COLO829 (cell line): ENCODE data around the gene CHD9NB.

Source experiments
- DNase-seq: peaks from one replicate; pipeline ENCODE4 v3.0.0; 2012; ENCODE audit warnings: low spot score

CHD9NB gene

DNA sequence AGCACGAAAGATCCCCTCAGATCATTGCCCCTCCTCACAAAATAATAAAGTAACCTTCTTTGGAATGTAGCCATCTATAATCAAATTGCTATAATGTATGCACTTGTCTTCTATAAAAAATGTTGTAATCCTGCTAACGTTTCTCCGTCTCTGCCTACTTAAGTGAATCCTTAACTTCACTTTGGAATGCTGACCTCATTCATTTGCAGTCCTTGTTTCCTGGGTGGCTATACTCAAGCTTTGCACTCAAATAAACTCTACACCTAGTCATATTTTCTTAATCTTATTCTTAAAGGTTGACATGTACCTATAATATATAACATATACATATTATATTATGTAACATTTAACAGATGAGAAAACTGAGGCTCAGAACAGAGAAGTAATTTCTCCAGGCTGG is 22.7 kb downstream of the CHD9NB start:
- no peak for DNase-seq

DNA sequence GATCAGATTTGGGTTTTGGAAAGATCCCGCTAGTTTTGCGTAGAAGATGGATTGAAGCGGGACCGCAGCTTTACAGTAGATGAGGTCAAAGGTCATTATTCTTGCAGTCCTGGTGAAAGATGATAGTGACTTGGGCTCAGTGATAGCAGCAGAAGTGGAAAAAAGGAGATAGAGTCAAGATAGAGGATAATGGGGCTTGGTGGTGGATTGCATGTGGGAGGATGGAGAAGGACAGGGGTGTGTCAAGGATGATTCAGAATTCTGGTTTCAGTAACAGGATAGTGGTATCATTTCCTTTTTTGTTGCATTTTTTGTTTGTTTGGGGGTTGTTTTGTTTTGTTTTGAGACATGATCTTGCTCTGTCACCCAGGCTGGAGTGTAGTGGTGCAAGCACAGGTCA is 28.7 kb downstream of the CHD9NB start:
- no peak for DNase-seq

- DNase-seq, result peak; percentile 58
Observed at GRCh38 chr16:53022374-53022773, 30.3 kb downstream of the CHD9NB start.

DNA sequence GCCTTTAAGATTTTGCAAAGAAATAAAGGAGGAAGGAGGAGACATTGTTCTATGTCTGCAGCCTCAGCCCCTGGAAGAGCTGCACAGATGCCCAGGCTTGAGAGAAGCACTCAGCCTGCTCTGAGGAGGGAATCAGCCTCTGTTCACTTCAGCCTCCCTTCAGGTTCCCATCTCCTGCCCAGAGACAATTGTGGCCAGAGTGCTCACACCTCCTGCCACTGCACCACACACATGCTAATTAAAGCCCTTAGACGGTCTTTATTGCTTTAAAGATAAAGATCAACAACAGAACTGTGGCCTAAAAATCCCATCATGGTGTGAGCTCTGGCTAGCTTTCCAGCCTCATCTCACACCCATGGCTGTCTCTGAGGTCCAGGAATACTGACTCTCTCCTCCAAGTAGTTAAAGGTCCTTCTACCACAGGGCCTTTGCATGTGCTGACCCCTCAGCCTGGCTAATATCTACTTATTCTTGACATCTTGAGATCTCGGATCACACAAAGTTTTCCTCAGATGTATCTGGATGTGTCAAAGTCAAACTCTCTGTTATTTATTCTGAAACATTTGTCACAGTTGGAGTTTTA is 33.8 kb downstream of the CHD9NB start:
- no peak for DNase-seq

- DNase-seq, result no peak
Observed at GRCh38 chr16:53014287-53014686, 38.4 kb downstream of the CHD9NB start.

DNA sequence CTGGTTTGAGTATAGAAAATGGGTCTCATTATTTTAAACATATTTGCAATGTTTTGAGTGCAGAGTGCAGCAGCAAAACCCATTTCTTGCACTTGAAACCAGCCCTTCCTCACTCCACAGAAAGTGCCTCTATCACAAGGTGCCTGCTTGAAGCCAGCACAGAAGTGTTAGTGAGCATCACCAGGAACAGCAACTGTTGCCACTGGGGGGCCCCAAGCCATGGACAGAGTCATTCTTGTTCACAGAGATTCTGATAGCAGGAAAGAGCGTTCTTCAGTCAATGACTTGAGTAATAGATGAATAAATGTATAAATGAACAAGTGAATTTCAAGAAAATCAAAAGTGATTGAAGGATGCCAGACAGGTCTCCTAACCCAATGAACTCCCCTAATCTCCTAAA is 45.6 kb downstream of the CHD9NB start:
- no peak for DNase-seq

GRCh38 chr16:52997922-52998321 is 54.8 kb downstream of the CHD9NB start:
- DNase-seq, result no peak

DNA sequence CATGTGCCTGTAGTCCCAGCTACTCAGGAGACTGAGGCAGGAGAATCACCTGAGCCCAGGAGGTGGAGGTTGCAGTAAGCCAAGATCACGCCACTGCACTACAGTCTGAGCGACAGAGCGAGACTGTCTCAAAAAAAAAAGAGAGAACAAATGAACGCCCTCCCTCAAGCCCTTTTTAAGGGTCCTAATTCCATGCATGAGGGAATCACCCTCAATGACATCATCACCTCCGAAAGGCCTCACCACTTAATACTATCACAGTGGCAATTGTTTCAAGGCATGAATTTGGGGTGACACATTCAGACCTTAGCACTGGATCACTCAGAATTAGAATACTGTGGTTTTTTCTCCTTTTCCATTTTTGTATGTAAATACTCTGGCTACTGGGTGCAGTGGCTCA is 57.8 kb downstream of the CHD9NB start:
- DNase-seq, result no peak

GRCh38 chr16:52993179-52993578 is 59.5 kb downstream of the CHD9NB start:
- DNase-seq, result no peak

DNA sequence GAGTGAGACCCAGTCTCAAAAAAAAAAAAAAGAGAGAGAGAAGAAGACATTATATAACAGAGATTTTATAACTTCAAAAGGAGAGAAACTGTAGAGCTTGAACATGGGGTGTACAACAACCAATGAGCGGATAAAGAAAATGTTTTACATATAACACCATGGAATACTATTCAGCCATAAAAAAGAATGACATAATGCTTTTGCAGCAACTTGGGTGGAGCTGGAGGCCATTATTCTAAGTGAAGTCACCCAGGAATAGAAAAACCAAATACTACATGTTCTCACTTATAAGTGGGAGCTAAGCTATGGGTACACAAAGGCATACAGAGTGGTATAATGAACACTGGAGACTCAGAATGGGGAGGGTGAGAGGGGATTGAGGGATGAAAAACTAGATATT is 61.1 kb downstream of the CHD9NB start:
- no peak for DNase-seq
